NCI-H1417 (cell line): ENCODE measurements around the gene NRM.
"Not testable (repeated sequence)": the region's sequence is repeated elsewhere in the genome, so short reads cannot be mapped to it uniquely, and the experiment has no call there.

Experiments used
- DNase-seq, 3 experiments: peaks; one replicate each; lab custom pipeline; 2025; lab: John Stamatoyannopoulos, UW

The NRM gene, protein sequence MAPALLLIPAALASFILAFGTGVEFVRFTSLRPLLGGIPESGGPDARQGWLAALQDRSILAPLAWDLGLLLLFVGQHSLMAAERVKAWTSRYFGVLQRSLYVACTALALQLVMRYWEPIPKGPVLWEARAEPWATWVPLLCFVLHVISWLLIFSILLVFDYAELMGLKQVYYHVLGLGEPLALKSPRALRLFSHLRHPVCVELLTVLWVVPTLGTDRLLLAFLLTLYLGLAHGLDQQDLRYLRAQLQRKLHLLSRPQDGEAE

DNA sequence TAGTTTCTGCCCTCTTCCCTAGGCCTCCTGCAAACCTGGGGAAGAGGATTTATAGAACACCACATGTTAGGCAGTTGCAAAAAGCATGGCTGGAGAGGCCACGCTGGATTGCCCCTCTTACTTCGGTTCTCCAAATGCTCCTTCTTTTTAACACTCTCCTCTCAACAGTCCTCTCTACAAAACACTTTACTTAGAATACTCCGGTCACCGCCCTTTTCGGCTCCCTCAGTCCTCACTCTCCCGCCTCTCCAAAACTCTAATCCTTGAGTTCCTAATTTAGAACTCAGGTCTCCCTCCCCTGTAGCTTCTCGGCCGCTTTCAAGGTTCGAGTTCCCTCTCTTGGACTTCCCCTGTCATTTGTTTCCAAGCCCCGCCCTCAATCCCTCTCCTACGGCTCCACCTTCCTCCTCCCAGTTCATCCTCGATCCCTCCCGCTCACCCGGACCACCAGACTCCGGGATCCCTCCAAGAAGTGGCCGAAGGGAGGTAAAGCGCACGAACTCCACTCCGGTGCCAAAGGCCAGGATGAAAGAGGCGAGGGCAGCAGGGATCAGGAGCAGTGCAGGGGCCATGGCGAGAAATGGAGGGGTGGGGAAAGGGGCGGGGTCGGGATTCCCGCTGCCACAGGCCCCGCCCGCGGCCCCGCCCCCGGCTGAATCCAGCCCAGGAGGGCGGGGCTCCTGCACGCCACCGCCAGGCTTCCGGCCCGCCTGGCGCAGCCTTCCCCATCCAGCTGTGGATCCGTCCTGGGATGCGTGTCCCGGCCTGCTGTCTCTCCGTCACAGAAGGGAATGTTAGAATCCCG lies at the start of gene NRM:
Gene NRM (minus strand): TSS at position 582 of the 805 bp plus-strand sequence. CDS start 10 bp downstream, at position 572.
- DNase-seq: peak; percentile 89 to 94 (median 92)

- no peak for DNase-seq
Observed at GRCh38 chr6:30740540-30740870, 49.7 kb upstream of the NRM start.

DNA sequence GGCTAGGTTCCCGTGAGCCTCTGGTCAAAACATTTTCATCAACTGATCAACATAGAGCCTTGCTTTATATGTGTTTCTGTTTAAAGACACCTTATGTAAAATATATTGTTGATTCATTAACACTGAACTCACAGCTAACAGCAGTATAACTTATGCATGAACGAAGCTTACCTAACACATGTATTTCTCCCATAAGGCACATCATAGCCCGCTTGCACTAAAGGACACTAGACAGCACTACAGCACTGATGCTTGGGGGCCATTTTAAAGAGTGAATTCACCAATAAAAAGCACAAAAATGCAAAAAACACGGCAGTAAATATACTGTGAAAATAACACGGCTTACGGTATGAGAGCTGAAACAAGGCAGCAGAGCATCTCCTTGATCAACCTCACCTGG lies 47.7 kb upstream of the NRM start:
- DNase-seq: no peak

DNA sequence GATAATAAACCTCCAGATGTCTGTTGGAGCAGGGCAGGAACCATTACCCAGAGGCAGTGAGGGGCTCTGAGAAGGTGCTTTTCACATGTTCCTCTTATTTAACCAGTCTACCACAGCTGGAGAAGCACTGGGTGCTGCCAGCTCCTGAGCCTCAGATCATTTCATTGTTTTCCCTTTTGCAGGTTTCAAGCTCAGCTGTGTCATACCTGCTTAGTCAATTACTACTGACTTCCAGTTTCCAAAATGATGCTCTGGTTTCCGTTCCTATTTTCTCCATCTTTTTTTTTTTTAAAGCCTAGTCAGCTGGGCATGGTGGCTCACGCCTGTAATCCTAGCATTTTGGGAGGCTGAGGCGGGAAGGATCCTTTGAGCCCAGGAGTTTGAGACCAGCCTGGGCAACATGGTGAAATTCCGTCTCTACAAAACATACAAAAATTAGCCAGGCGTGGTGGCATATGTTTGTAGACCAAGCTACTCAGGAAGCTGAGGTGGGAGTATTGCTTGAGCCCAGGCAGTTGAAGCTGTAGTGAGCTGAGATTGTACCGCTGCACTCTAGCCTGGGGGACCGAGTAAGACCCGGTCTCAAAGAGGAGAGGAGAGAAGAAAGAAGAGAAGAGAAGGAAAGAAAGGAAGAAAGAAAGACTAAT lies 45.0 kb upstream of the NRM start:
- DNase-seq: no peak

DNA sequence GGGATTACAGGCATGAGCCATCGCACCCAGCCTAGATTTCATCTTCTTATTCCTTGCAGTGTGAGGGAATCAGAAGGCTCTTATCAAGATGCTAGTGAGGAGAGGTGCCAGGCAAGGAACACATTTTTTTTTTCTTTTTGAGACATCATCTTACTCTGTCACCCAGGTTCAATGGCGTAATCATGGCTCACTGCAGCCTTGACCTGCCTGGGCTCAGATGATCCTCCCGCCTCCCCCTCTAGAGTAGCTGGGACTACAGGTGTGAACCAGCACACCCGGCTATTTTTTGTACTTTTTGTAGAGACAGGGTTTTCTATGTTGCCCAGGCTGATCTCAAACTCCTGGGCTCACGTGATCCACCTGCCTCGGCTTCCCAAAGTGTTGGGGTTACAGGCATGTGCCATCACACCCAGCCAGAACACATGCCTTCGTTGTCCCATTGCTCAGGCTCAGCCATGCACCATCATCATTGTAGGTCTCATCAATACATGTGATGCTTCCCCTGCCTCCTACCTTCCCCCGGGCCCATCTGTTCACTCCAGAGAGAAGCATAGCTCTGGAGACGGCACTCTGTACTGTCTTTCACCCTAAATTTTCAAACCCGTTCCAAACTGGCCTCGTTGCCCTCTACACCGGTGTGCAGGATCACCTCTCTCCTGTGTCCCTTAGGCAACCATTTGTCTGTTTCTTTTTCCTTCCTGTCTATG lies 41.6 kb upstream of the NRM start:
- no peak for DNase-seq

DNA sequence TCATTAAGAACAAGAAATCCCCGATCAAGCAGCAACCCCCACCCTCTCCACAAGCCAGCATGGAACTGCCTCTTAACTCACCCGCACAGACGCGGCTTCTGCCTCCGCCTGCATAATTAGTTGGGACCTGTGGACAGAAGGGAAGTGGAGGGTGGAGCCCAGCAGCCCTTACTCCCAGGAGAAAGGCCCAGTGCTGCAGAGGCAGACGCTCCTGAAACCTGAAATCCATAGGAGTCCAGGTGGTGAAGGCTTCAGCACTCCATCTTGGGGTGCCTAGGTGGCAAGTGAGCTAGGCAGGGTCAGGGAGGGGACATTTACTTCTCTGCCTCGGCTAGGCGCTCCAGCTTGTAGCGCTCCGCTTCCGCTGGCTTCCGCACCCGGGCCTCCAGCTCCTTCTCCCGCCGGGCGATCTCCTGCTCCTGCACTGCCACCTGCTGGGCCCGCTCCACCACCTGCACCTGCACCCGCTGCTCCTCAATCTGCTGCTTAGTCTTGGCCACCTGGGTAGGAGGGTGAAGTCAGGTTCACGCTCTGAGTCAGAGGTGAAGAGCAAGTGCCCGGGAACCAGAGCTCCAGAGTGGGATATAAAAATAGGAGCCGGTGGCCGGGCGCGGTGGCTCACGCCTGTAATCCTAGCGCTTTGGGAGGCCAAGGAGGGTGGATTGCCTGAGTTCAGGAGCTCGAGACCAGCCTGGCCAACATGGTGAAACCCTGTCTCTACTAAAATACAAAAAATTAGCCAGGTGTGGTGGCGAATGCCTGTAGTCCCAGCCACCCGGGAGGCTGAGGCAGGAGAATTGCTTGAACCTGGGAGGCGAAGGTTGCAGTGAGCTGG lies 40.0 kb upstream of the NRM start:
- peak; percentile 81 to 92 (median 82) for DNase-seq

GRCh38 chr6:30727920-30728553 lies 37.3 kb upstream of the NRM start:
- DNase-seq: peak in 2 of 3 experiments; percentile 3 to 30

GRCh38 chr6:30726506-30727413 lies 36.0 kb upstream of the NRM start:
- DNase-seq: peak in 1 of 3 experiments; percentile 39

DNA sequence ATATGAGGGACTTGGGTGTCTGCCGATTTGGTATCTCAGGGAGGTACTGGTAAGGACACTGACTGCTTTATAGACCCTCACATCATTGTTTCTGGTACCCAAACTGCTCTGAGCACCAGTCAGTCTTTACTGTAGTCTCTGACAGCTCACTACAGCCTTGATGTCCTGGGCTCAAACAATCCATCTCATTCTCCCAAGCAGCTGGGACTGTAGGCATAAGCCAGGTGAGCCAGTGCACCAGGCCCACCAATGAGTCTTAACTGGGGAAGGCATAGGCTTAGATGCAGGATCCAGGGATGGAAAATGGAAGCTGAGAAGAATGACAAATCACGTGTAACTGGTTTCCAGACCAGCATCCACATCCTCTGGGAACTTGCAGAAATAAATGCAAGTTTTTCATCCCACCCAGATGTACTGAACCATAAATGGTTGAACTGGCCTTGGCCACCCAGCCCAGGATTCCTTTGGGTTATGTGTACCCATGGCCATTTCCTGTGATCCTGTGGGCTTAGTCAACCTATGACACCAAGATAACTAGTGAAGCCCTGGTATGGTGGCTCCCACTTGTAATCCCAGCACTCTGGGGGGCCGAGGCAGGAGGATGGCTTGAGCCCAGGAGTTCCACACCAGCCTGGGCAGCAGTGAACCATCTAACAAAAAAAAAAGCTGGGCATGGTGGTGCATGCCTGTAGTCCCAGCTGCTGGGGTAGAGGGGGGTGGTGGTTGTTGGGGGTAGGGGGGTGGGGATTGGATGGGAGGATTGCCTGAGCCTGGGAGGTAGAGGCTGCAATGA lies 35.1 kb upstream of the NRM start:
- DNase-seq: peak in 2 of 3 experiments; percentile 14 to 42

DNA sequence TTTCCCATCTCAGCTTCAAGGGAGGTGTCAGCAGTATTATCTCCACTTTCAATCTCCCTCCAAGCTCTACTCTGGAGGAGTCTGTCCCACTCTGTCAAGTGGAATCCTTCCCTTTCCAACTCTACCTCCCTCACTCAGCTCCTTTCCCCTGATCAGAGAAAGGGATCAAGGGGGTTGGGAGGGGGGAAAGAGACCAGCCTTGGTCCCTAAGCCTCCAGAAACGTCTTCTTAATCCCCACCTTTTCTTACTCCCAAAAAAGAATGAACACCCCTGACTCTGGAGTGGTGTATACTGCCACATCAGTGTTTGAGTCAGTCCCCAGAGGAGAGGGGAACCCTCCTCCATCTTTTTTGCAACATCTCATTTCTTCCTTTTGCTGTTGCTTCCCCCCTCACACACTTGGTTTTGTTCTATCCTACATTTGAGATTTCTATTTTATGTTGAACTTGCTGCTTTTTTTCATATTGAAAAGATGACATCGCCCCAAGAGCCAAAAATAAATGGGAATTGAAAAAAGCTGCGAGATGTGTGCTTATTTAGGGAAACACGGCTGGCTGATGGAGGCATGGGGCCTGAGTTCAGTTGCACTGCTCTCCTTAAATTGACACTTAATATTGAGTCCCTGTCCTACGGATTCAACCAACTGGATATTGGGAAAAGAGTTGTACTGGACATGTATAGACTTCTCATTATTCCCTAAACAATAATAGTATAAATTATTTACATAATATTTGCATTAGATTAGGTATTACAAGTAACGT lies 34.3 kb upstream of the NRM start:
- peak in 1 of 3 experiments; percentile 66 for DNase-seq

- peak in 1 of 3 experiments; percentile 79 for DNase-seq
Observed at GRCh38 chr6:30723843-30724741, 33.3 kb upstream of the NRM start.

GRCh38 chr6:30723159-30723842 lies 32.5 kb upstream of the NRM start:
- not testable (repeated sequence) for DNase-seq

DNA sequence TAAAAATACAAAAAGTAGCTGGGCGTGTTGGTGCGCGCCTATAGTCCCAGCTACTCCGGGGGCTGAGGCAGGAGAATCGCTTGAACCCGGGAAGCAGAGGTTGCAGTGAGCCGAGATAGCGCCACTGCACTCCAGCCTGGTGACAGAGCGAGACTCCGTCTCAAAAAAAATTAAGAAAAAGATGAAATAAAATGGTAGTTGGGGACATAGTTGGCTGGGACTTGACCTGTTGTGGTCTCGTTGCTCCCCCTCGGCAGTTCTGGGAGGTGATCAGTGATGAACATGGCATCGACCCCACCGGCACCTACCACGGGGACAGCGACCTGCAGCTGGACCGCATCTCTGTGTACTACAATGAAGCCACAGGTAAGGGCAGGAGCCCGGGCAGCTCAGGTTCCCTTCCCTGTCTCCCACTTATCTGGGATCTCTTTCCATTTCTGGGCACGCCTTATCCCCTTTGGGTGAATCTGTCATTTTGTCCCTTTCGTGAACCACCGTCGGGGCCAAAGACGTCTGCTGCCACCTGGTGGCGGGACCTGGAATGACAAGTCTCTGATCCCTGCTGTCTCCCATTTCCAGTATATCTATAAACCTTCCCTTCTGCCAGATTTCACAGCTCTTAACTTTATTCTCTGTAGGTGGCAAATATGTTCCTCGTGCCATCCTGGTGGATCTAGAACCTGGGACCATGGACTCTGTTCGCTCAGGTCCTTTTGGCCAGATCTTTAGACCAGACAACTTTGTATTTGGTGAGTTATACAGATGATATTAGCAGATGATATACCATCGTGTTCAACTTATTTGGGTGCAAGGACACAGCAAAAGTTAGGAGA lies 31.7 kb upstream of the NRM start:
- DNase-seq: peak; percentile 58 to 84 (median 69)

DNA sequence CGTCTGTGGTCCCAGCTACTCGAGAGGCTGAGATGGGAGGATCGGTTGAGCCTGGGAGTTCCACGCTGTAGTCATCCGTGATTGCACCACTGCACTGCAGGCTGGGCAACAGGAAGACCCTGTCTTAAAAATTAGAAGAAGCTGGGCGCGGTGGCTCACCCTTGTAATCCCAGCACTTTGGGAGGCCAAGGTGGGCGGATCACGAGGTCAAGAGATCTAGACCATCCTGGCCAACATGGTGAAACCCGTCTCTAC lies 31.2 kb upstream of the NRM start:
- not testable (repeated sequence) for DNase-seq

DNA sequence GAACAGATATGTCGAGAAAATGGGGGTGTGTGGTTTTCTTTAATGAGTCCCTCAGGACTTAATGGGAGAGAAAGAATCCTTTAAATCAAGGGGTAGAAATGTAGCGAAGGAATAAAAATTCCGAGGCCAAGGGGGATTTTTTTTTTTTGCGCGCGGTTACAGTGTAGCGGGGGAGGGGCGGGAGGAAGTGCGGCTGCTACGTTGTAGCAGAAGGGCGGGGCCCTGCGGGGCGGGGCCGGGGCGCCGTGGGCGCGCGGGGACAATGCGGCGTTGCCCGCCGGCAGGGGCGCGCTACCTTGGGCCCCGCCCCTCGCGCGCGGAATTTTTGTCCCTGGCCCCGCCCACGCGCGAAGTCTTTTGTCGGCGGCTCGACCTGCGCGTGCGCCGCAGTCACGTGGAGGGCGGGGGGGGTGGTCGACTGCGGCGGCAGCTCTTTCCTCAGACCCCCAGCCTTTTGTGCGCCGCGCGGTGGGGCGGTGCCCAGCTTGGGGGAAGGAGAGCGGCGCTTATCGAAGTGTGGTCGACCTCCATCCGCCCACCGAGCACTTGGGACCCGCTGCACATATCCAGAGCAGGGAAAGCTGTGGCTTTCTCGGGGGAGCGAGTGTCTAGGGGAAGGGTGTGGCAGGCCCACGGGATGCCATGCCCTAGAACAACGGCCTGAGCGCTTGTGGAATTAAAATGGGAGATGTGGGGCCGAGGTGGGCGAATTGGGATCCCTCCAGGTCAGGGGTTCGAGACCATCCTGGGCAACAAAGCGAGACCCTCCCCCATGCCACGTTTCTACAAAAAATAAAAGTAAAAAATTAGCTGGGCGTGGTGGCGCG lies 30.6 kb upstream of the NRM start:
- DNase-seq: peak; percentile 89 to 93 (median 91)
